Measurements from ENCODE around the gene COL19A1.

DNA sequence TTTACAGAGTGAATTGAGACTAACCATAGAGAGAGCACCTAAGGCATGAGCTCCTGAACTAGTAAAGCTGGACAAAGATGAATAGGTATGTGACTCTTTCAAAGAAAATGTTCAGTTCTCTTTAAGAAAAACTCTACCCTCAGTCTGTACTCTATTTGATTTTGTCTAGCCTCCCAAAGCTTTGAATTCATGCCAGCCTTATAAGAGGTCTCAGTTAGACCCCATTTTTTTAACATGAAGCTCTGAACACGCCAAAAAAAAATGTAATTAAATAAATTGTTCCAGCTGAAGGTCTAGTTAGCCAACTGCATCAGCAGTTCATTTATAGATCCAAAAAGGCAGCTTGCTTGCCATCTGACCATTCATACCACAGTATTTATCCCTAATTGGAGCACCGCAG, 365.0 kb downstream of the COL19A1 start:
- TF ChIP-seq EZH2 (IDR thresholded peaks at IDR 0.05) (no peak), POLR2AphosphoS5 (IDR thresholded peaks at IDR 0.05; ENCODE audit: borderline replicate concordance, low read depth, low read length) (no peak)
